HepG2 (cell line): ENCODE measurements around the gene ACSS3. TPM values are rescaled to one million over a fixed set of nuclear protein-coding genes. Genes with fewer than 3 reads are reported as not detected.
A peak's percentile ranks its signal among the peaks of the same experiment; 100 is the strongest.

ENCODE experiments used
- ARHGAP35 ChIP-seq: sonication (generic); formaldehyde crosslinking; IDR thresholded peaks from 2 replicates; pipeline ENCODE4 v1.9.0; 2022; ENCODE audit warnings: mild to moderate bottlenecking, inconsistent platforms, moderate library complexity, missing genetic modification reagents, borderline replicate concordance
- BCL6 ChIP-seq: IDR thresholded peaks from 2 replicates; pipeline ENCODE4 v1.6.1; 2016; ENCODE audit warnings: missing genetic modification reagents, missing compliant biosample characterization
- EEA1 ChIP-seq: sonication (generic); formaldehyde crosslinking; IDR thresholded peaks from 2 replicates; pipeline ENCODE4 v1.5.1; 2020; ENCODE audit warnings: mild to moderate bottlenecking, missing genetic modification reagents, borderline replicate concordance
- FOXC1 ChIP-seq: sonication (generic); formaldehyde crosslinking; IDR thresholded peaks from 2 replicates; pipeline ENCODE4 v1.8.0; 2022; ENCODE audit warnings: mild to moderate bottlenecking, missing genetic modification reagents, borderline replicate concordance
- GATA4 ChIP-seq: sonication (generic); IDR thresholded peaks from 2 replicates; pipeline ENCODE4 v1.6.1; 2016; ENCODE audit warnings: antibody characterized with exemption, low read depth, borderline replicate concordance
- GTF3A ChIP-seq: sonication (generic); formaldehyde crosslinking; conservative IDR thresholded peaks from 2 replicates; pipeline ENCODE4 v1.4.0; 2020; ENCODE audit warnings: mild to moderate bottlenecking, missing genetic modification reagents
- KDM2A ChIP-seq: sonication (generic); formaldehyde crosslinking; IDR thresholded peaks from 2 replicates; pipeline ENCODE4 v1.4.0; 2020; ENCODE audit warnings: low read depth, missing genetic modification reagents, borderline replicate concordance
- NONO ChIP-seq, 2 experiments: fragments of 450-650 bp in 1 of 2; sonication (generic) in 1 of 2; formaldehyde crosslinking in 1 of 2; IDR thresholded peaks in 1 of 2; conservative IDR thresholded peaks in 1 of 2; 2 replicates each; pipeline versions ENCODE4 v1.6.1 to v1.8.0; 2017 to 2022; ENCODE audit warnings: mild to moderate bottlenecking in 1 of 2, missing genetic modification reagents in 1 of 2, moderate library complexity in 1 of 2
- PHF20 ChIP-seq: sonication (generic); formaldehyde crosslinking; IDR thresholded peaks from 2 replicates; pipeline ENCODE4 v1.5.0; 2020; ENCODE audit warnings: mild to moderate bottlenecking, missing genetic modification reagents
- PTBP1 ChIP-seq: fragments of 200-400 bp; formaldehyde crosslinking; IDR thresholded peaks from 2 replicates; pipeline ENCODE4 v1.6.1; 2018; ENCODE audit warnings: low read length, low read depth; ENCODE audit not compliant: poor library complexity, severe bottlenecking
- RBAK ChIP-seq: sonication (generic); formaldehyde crosslinking; IDR thresholded peaks from 2 replicates; pipeline ENCODE4 v1.5.1; 2020; ENCODE audit warnings: mild to moderate bottlenecking, missing genetic modification reagents
- SNAPC2 ChIP-seq: sonication (generic); formaldehyde crosslinking; IDR thresholded peaks from 2 replicates; pipeline ENCODE4 v1.8.1; 2022; ENCODE audit warnings: mild to moderate bottlenecking, missing genetic modification reagents
- SPEN ChIP-seq: sonication (generic); formaldehyde crosslinking; IDR thresholded peaks from 2 replicates; pipeline ENCODE4 v1.5.1; 2020; ENCODE audit warnings: low read depth, mild to moderate bottlenecking, missing genetic modification reagents
- SRY ChIP-seq: sonication (generic); formaldehyde crosslinking; IDR thresholded peaks from 2 replicates; pipeline ENCODE4 v1.8.0; 2022; ENCODE audit warnings: mild to moderate bottlenecking, missing genetic modification reagents
- TBL1XR1 ChIP-seq: fragments of 150-350 bp; IDR thresholded peaks from 2 replicates; pipeline ENCODE4 v1.6.1; 2014; ENCODE audit warnings: borderline replicate concordance, low read length; ENCODE audit not compliant: partially characterized antibody
- TCF7L2 ChIP-seq: IDR thresholded peaks from 2 replicates; pipeline ENCODE4 v1.6.1; 2011; ENCODE audit warnings: mild to moderate bottlenecking, low read depth, low read length, moderate library complexity
- ZFP62 ChIP-seq: sonication (generic); formaldehyde crosslinking; IDR thresholded peaks from 2 replicates; pipeline ENCODE4 v1.4.0; 2020; ENCODE audit warnings: missing genetic modification reagents
- ZFYVE20 ChIP-seq: sonication (generic); formaldehyde crosslinking; IDR thresholded peaks from 2 replicates; pipeline ENCODE4 v1.8.0; 2023; ENCODE audit warnings: low read depth, mild to moderate bottlenecking, moderate library complexity, missing genetic modification reagents, borderline replicate concordance
- ZNF484 ChIP-seq: sonication (generic); formaldehyde crosslinking; IDR thresholded peaks from 2 replicates; pipeline ENCODE4 v1.5.1; 2020; ENCODE audit warnings: mild to moderate bottlenecking, low read depth, missing genetic modification reagents, borderline replicate concordance
- ZNF501 ChIP-seq: sonication (generic); formaldehyde crosslinking; IDR thresholded peaks from 2 replicates; pipeline ENCODE4 v1.5.1; 2020; ENCODE audit warnings: mild to moderate bottlenecking, moderate library complexity, missing genetic modification reagents
- ZNF543 ChIP-seq: sonication (generic); formaldehyde crosslinking; IDR thresholded peaks from 2 replicates; pipeline ENCODE4 v1.4.0; 2020; ENCODE audit warnings: mild to moderate bottlenecking, missing genetic modification reagents
- polyA plus RNA-seq, 8 experiments: library from polyadenylated mRNA; depleted of rRNA in 3 of 8; stranded (reverse) in 7 of 8; unstranded in 1 of 8; fragments of >200 nt; fragmentation: Illumina TruSeq in 4 of 8; extraction: Trizol in 4 of 8; gene quantifications; 2 replicates each; pipeline versions ENCODE4 v1.2.1 to v1.2.3, GENCODE V29; 2011 to 2016; ENCODE audit warnings: low read depth in 4 of 8, missing spikeins in 1 of 8, mixed read lengths in 1 of 8; ENCODE audit not compliant: insufficient read depth in 1 of 8
- total RNA-seq, 5 experiments: library from RNA; depleted of rRNA; stranded (reverse); fragments of >200 nt; fragmentation: Illumina TruSeq; extraction: Trizol; gene quantifications; 2 replicates each; pipeline ENCODE4 v1.2.3, GENCODE V29; 2016; ENCODE audit warnings: low read depth in 1 of 5
- TF ChIP-seq, protein P1 (sequence below): IDR thresholded peaks from 2 replicates; pipeline ENCODE4 v1.6.1; 2016; ENCODE audit warnings: low read depth
- TF ChIP-seq, protein P2 (sequence below): sonication (generic); formaldehyde crosslinking; IDR thresholded peaks from 2 replicates; pipeline ENCODE4 v1.4.0; 2020; ENCODE audit warnings: missing genetic modification reagents
- TF ChIP-seq, protein P3 (sequence below): sonication (generic); formaldehyde crosslinking; IDR thresholded peaks from 2 replicates; pipeline ENCODE4 v1.8.1; 2023; ENCODE audit warnings: mild to moderate bottlenecking, inconsistent platforms, moderate library complexity, missing genetic modification reagents, borderline replicate concordance

Gene ACSS3
- total and polyA plus RNA-seq, 2 of the 13 experiments (the other 11 are each of a cell fraction or from before 2014, with no cell fraction given): 79.5 to 86.3 TPM

DNA sequence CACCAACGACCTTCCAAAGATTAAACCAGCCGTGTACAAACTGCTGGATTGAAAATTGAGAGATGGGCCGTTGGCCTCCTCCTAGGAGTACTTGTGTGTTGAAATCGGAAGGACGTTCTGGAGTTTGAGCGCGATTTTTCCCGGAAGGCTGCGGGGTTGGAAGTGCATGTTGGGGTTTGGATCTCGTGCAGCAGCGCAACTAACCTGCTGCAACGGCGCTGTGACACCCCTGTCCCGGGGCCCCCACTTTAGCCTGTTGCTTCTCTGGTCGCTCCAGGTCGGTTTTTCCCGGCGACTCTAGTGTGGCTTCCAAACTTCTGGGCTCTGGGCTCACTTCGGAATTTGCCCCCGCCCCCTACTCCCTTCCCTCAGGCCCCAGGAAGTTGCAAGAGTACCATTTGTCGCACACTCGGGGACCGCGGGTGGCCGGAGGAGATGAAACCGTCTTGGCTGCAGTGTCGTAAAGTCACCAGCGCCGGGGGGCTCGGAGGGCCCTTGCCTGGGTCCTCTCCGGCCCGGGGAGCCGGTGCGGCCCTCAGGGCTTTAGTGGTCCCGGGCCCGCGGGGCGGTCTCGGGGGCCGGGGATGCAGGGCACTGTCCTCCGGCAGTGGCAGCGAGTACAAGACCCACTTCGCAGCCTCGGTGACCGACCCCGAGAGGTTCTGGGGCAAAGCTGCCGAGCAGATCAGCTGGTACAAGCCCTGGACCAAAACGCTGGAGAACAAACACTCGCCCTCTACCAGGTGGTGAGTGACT lies at the start of gene ACSS3 (continued):
- TF ChIP-seq SPEN (peak; percentile 53), ZNF501 (0 out of 2 replicates have a peak, but pooled peaks have one; percentile 12), ARHGAP35 (CRISPR knock-in tag) (peak; percentile 32; the same call in 1 of the 2 replicates), TCF7L2 (no peak), GTF3A (CRISPR knock-in tag) (0 out of 2 replicates have a peak, but pooled peaks have one; percentile 50), ZFP62 (CRISPR knock-in tag) (no peak), ZFYVE20 (CRISPR knock-in tag) (no peak), RBAK (no peak), PHF20 (peak; percentile 38; the same call in 1 of the 2 replicates), PTBP1 (peak; percentile 52), EEA1 (CRISPR knock-in tag) (0 out of 2 replicates have a peak, but pooled peaks have one; percentile 9), ZNF543 (peak; percentile 82; the same call in 1 of the 2 replicates), KDM2A (CRISPR knock-in tag) (peak; percentile 53; the same call in 1 of the 2 replicates), GATA4 (peak; percentile 46; the same call in 1 of the 2 replicates), BCL6 (CRISPR knock-in tag) (no peak), FOXC1 (no peak; the same call in 1 of the 2 replicates), SRY (CRISPR knock-in tag) (no peak; the same call in 1 of the 2 replicates), SNAPC2 (CRISPR knock-in tag) (no peak), NONO (IDR thresholded peaks at IDR 0.05) (no peak), NONO (CRISPR knock-in tag; conservative IDR thresholded peaks at IDR 0.05) (peak; percentile 65; the same call in 1 of the 2 replicates), TBL1XR1 (no peak), ZNF484 (CRISPR knock-in tag) (no peak)
- TF ChIP-seq, protein P1, sequence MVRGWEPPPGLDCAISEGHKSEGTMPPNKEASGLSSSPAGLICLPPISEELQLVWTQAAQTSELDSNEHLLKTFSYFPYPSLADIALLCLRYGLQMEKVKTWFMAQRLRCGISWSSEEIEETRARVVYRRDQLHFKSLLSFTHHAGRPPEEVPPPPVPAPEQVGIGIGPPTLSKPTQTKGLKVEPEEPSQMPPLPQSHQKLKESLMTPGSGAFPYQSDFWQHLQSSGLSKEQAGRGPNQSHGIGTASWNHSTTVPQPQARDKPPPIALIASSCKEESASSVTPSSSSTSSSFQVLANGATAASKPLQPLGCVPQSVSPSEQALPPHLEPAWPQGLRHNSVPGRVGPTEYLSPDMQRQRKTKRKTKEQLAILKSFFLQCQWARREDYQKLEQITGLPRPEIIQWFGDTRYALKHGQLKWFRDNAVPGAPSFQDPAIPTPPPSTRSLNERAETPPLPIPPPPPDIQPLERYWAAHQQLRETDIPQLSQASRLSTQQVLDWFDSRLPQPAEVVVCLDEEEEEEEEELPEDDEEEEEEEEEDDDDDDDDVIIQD (CRISPR knock-in tag): peak; percentile 5; the same call in 1 of the 2 replicates
- TF ChIP-seq, protein P2, sequence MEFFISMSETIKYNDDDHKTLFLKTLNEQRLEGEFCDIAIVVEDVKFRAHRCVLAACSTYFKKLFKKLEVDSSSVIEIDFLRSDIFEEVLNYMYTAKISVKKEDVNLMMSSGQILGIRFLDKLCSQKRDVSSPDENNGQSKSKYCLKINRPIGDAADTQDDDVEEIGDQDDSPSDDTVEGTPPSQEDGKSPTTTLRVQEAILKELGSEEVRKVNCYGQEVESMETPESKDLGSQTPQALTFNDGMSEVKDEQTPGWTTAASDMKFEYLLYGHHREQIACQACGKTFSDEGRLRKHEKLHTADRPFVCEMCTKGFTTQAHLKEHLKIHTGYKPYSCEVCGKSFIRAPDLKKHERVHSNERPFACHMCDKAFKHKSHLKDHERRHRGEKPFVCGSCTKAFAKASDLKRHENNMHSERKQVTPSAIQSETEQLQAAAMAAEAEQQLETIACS (CRISPR knock-in tag): no peak
- TF ChIP-seq, protein P3, sequence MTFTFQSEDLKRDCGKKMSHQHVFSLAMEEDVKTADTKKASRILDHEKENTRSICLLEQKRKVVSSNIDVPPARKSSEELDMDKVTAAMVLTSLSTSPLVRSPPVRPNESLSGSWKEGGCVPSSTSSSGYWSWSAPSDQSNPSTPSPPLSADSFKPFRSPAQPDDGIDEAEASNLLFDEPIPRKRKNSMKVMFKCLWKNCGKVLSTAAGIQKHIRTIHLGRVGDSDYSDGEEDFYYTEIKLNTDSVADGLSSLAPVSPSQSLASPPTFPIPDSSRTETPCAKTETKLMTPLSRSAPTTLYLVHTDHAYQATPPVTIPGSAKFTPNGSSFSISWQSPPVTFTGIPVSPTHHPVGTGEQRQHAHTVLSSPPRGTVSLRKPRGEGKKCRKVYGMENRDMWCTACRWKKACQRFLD (CRISPR knock-in tag): peak; percentile 82; the same call in 1 of the 2 replicates
